SK-N-SH (cell line): Measurements from ENCODE around the gene TRMU. TPM values are rescaled to one million over a fixed set of nuclear protein-coding genes. Genes with fewer than 3 reads are reported as not detected.
"Not testable (repeated sequence)": the region's sequence is repeated elsewhere in the genome, so short reads cannot be mapped to it uniquely, and the experiment has no call there.

Experiments
- CTCF ChIA-PET: fragments of 300-600, 350-600 bp; formaldehyde crosslinking; extraction: SDS; loops from one replicate; lab custom pipeline; 2021; lab: Yijun Ruan, JAX
- POLR2A ChIA-PET: fragments of 350-600 bp; sonication (Branson Sonifier 250); formaldehyde crosslinking; extraction: SDS; loops from one replicate; lab custom pipeline; 2020; ENCODE audit warnings: antibody characterized with exemption, inconsistent platforms; lab: Yijun Ruan, JAX
- DNase-seq: peaks from one replicate; pipeline ENCODE4 v3.0.0; 2012
- H2AFZ ChIP-seq: fragments of 200-600 bp; sonication (generic); 2 replicates; pipeline ENCODE4 v1.8.1; 2016; ENCODE audit warnings: antibody characterized with exemption, mild to moderate bottlenecking, low read depth
- H3F3A ChIP-seq: fragments of 200-600 bp; sonication (generic); replicated peaks from 2 replicates; pipeline ENCODE3; 2016; ENCODE audit warnings: antibody characterized with exemption, mild to moderate bottlenecking; ENCODE audit not compliant: insufficient read depth
- H3K27ac ChIP-seq, 2 experiments: fragments of 200-500 bp in 1 of 2; fragments of 200-600 bp in 1 of 2; sonication (Bioruptor generic) in 1 of 2; sonication (generic), shearing (Covaris generic) in 1 of 2; 2 replicates each; pipeline versions ENCODE4 v1.5.1 to v1.6.1; 2014 to 2016; ENCODE audit warnings: low read depth in 2 of 2, inconsistent platforms in 1 of 2, low read length in 1 of 2, mild to moderate bottlenecking in 1 of 2, mixed read lengths in 1 of 2
- H3K27me3 ChIP-seq: fragments of 200-600 bp; sonication (generic), shearing (Covaris generic); 2 replicates; pipeline ENCODE4 v1.6.1; 2016; ENCODE audit warnings: mixed run types; ENCODE audit not compliant: insufficient read depth
- H3K36me3 ChIP-seq, 2 experiments: fragments of 200-500 bp in 1 of 2; fragments of 200-600 bp in 1 of 2; sonication (Bioruptor generic) in 1 of 2; sonication (generic) in 1 of 2; replicated peaks in 1 of 2; 2 replicates each; pipeline versions ENCODE3 to v1.5.1; 2014 to 2016; ENCODE audit warnings: low read length in 1 of 2, mild to moderate bottlenecking in 1 of 2; ENCODE audit not compliant: insufficient read depth in 2 of 2, control insufficient read depth in 1 of 2
- H3K4me1 ChIP-seq, 2 experiments: fragments of 200-500 bp in 1 of 2; fragments of 200-600 bp in 1 of 2; sonication (Bioruptor generic) in 1 of 2; sonication (generic), shearing (Covaris generic) in 1 of 2; 2 replicates each; pipeline versions ENCODE4 v1.5.1 to v1.6.1; 2014 to 2016; ENCODE audit warnings: low read depth in 1 of 2, low read length in 1 of 2, mixed run types in 1 of 2; ENCODE audit not compliant: insufficient read depth in 2 of 2, control insufficient read depth in 1 of 2
- H3K4me2 ChIP-seq: fragments of 200-600 bp; sonication (generic), shearing (Covaris generic); 2 replicates; pipeline ENCODE4 v1.6.1; 2017; ENCODE audit warnings: mixed run types
- H3K4me3 ChIP-seq, 2 experiments: fragments of 200-500 bp in 1 of 2; fragments of 200-600 bp in 1 of 2; sonication (Bioruptor generic) in 1 of 2; sonication (generic), shearing (Covaris generic) in 1 of 2; 2 replicates each; pipeline versions ENCODE4 v1.5.1 to v1.8.1; 2014 to 2016; ENCODE audit warnings: low read depth in 2 of 2, inconsistent platforms in 1 of 2, low read length in 1 of 2, mild to moderate bottlenecking in 1 of 2, mixed read lengths in 1 of 2, moderate library complexity in 1 of 2
- H3K79me2 ChIP-seq: fragments of 200-600 bp; sonication (generic); 2 replicates; pipeline ENCODE4 v1.8.1; 2017; ENCODE audit warnings: mild to moderate bottlenecking; ENCODE audit not compliant: insufficient read depth
- H3K9ac ChIP-seq: fragments of 200-600 bp; sonication (generic); 2 replicates; pipeline ENCODE4 v1.6.1; 2017; ENCODE audit warnings: mixed run types
- H3K9me2 ChIP-seq: fragments of 200-600 bp; sonication (generic); 2 replicates; pipeline ENCODE4 v1.6.1; 2017; ENCODE audit warnings: mixed run types
- H3K9me3 ChIP-seq: fragments of 200-600 bp; sonication (generic); 2 replicates; pipeline ENCODE4 v1.6.1; 2017; ENCODE audit warnings: mixed run types, mild to moderate bottlenecking, moderate library complexity
- H4K20me1 ChIP-seq: fragments of 200-600 bp; sonication (generic); 2 replicates; pipeline ENCODE4 v1.6.1; 2017; ENCODE audit warnings: mild to moderate bottlenecking, mixed run types; ENCODE audit not compliant: insufficient read depth
- CTCF ChIP-seq: fragments of 200-600 bp; sonication (generic); IDR thresholded peaks from 2 replicates; pipeline ENCODE4 v1.6.1; 2017; ENCODE audit warnings: antibody characterized with exemption, mild to moderate bottlenecking, moderate library complexity
- FOXJ3 ChIP-seq: sonication (generic); formaldehyde crosslinking; IDR thresholded peaks from 2 replicates; pipeline ENCODE4 v1.5.1; 2020; ENCODE audit warnings: mild to moderate bottlenecking, missing genetic modification reagents
- GABPA ChIP-seq: IDR thresholded peaks from 2 replicates; pipeline ENCODE4 v1.4.0; 2012; ENCODE audit warnings: low read depth, mild to moderate bottlenecking
- GATA2 ChIP-seq: sonication (generic); formaldehyde crosslinking; IDR thresholded peaks from 2 replicates; pipeline ENCODE4 v1.5.0; 2020; ENCODE audit warnings: mild to moderate bottlenecking, missing genetic modification reagents
- IRF3 ChIP-seq: fragments of 150-350 bp; IDR thresholded peaks from 2 replicates; pipeline ENCODE4 v1.6.1; 2016; ENCODE audit warnings: mild to moderate bottlenecking, low read depth, low read length
- MAX ChIP-seq: IDR thresholded peaks from 2 replicates; pipeline ENCODE4 v1.4.0; 2012; ENCODE audit warnings: low read depth
- MXI1 ChIP-seq: IDR thresholded peaks from 2 replicates; pipeline ENCODE4 v1.6.1; 2012; ENCODE audit warnings: mild to moderate bottlenecking, low read depth, low read length, improper control_type of control experiment
- NRF1 ChIP-seq: IDR thresholded peaks from 2 replicates; pipeline ENCODE4 v1.6.1; 2012; ENCODE audit warnings: low read depth, mild to moderate bottlenecking, low read length
- RCOR1 ChIP-seq: fragments of 150-350 bp; IDR thresholded peaks from 2 replicates; pipeline ENCODE4 v1.6.1; 2017; ENCODE audit warnings: antibody characterized with exemption, low read length
- RFX5 ChIP-seq: IDR thresholded peaks from 2 replicates; pipeline ENCODE4 v1.6.1; 2012; ENCODE audit warnings: mild to moderate bottlenecking, improper control_type of control experiment, low read length
- TAF1 ChIP-seq: IDR thresholded peaks from 2 replicates; pipeline ENCODE4 v1.6.1; 2012; ENCODE audit warnings: low read depth, mild to moderate bottlenecking, low read length, moderate library complexity, borderline replicate concordance
- TEAD4 ChIP-seq: IDR thresholded peaks from 2 replicates; pipeline ENCODE4 v1.4.0; 2012; ENCODE audit warnings: mild to moderate bottlenecking, borderline replicate concordance; ENCODE audit not compliant: insufficient read depth
- ZBTB33 ChIP-seq: IDR thresholded peaks from 2 replicates; pipeline ENCODE4 v1.4.0; 2012; ENCODE audit warnings: low read depth, borderline replicate concordance
- WGBS: methylation state at CpG from one replicate; pipeline ENCODE4 v1.1.6; 2017; ENCODE audit warnings: low lambda C conversion rate; 5-methylcytosine and 5-hydroxymethylcytosine counted together
- polyA plus RNA-seq, 3 experiments: library from polyadenylated mRNA; depleted of rRNA; stranded (reverse); fragments of >200 nt; gene quantifications; 2 replicates each; pipeline ENCODE4 v1.2.3, GENCODE V29; 2012

TRMU gene
- polyA plus RNA-seq, 1 of the 3 experiments (the other 2 are of a cell fraction), result 47.1 TPM

- Histone ChIP-seq H3K36me3 (peaks cover 0 to 15% of the 10 kb centered on the region in 2 experiments), H2AFZ (no peak overlapping the region), H3K27ac (no peak overlapping the region), H3F3A (peaks cover 9% of the 10 kb centered on the region), H3K4me2 (no peak overlapping the region), H3K27me3 (no peaks in the 10 kb centered on the region), H3K9me2 (no peaks in the 10 kb centered on the region), H3K9me3 (no peaks in the 10 kb centered on the region), H4K20me1 (no peaks in the 10 kb centered on the region; the same call in 1 of the 2 replicates), H3K4me1 (no peaks in the 10 kb centered on the region; a peak in 1 of 4 replicates), H3K9ac (no peak overlapping the region), H3K79me2 (peaks cover 80% of the 10 kb centered on the region), H3K4me3 (no peak overlapping the region)
- TF ChIP-seq ZBTB33, result no peak
- no peak for TF ChIP-seq GABPA
- TF ChIP-seq GATA2 (CRISPR knock-in tag), result no peak
- 92% methylated on average over 8 of the region's 8 CpGs for WGBS
- POLR2A ChIA-PET, result interaction anchor here (1.0 kb wide), 1 partner anchor 163 kb away, joined by 3 read pairs; no protein-coding TSS in a partner anchor
- no peak for DNase-seq
- CTCF ChIA-PET, result interaction anchor here (1.0 to 7.4 kb wide), 6 partner anchors 71 to 316 kb away, joined by 4 to 66 read pairs (median 7); no protein-coding TSS in a partner anchor
Observed at GRCh38 chr22:46312056-46312455, 23.5 kb upstream of the TRMU start.

GRCh38 chr22:46312848-46313247 is 22.7 kb upstream of the TRMU start:
- H4K20me1 ChIP-seq, H3K4me3 ChIP-seq, H3K27ac ChIP-seq, H3K4me1 ChIP-seq, H3K9me2 ChIP-seq, H3K9ac ChIP-seq, H2AFZ ChIP-seq, DNase-seq, H3K9me3 ChIP-seq, H3K4me2 ChIP-seq, H3F3A ChIP-seq, H3K27me3 ChIP-seq, POLR2A ChIA-PET: not testable (repeated sequence)
- WGBS, result 95% methylated on average over 2 of the region's 2 CpGs
- CTCF ChIA-PET, result interaction anchor here (2.5 to 7.4 kb wide), 3 partner anchors 191 to 307 kb away, joined by 8 to 66 read pairs (median 14); no protein-coding TSS in a partner anchor
- Histone ChIP-seq H3K36me3 (peaks cover 7 to 15% of the 10 kb centered on the region in 2 experiments), H3K79me2 (peaks cover 80% of the 10 kb centered on the region)

DNA sequence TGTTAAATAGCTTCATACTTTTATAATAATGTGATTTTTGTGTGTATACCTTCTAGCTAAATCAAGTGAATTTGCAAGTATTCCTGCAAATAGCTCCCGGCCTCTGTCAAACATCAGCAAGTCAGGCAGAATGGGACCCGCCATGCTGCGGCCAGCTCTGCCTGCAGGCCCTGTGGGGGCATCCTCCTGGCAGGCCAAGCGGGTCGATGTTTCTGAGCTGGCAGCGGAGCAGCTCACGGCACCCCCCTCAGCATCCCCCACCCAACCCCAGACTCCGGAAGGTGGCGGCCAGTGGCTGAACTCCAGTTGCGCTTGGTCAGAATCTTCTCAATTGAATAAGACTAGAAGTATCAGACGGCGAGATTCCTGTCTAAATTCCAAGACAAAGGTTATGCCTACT is 19.5 kb upstream of the TRMU start:
- Histone ChIP-seq H3K4me3 (no peak overlapping the region), H3K79me2 (peaks cover 72% of the 10 kb centered on the region), H3K4me2 (no peak overlapping the region), H3K9ac (no peak overlapping the region), H3K27me3 (no peaks in the 10 kb centered on the region), H3K4me1 (no peaks in the 10 kb centered on the region; a peak in 1 of 4 replicates), H3K9me3 (no peaks in the 10 kb centered on the region), H3K9me2 (no peaks in the 10 kb centered on the region), H3K27ac (no peak overlapping the region), H4K20me1 (no peaks in the 10 kb centered on the region), H3F3A (peaks cover 5% of the 10 kb centered on the region), H3K36me3 (peaks cover 11 to 14% of the 10 kb centered on the region in 2 experiments), H2AFZ (no peak overlapping the region)
- ChIA-PET POLR2A (no interaction called here), CTCF (interaction anchor here (0.8 to 6.1 kb wide), 9 partner anchors 8 to 325 kb away, joined by 3 to 69 read pairs (median 4); no protein-coding TSS in a partner anchor)
- DNase-seq, result no peak
- WGBS, result 96% methylated on average over 11 of the region's 12 CpGs
- TF ChIP-seq NRF1, result no peak
- no peak for TF ChIP-seq MAX
- no peak for TF ChIP-seq RCOR1
- TF ChIP-seq TAF1, result no peak
- no peak for TF ChIP-seq GABPA
- no peak for TF ChIP-seq TEAD4
- TF ChIP-seq MXI1, result no peak
- no peak for TF ChIP-seq CTCF
- no peak for TF ChIP-seq RFX5
- TF ChIP-seq IRF3, result no peak
- TF ChIP-seq FOXJ3 (CRISPR knock-in tag), result no peak
- no peak for TF ChIP-seq ZBTB33
